ENCODE data around the gene ADSS1. TPM values are rescaled to one million over a fixed set of nuclear protein-coding genes. Genes with fewer than 3 reads are reported as not detected.

ADSS1 gene
- total and polyA plus RNA-seq, 9 donors, result 2.6 to 9.8 (median 4.1) TPM

GRCh38 chr14:104677512-104678332 is 46.3 kb upstream of the ADSS1 start:
- Histone ChIP-seq H3K27me3 (no peaks in the 10 kb centered on the region), H3K9me3 (no peaks in the 10 kb centered on the region), H3K4me3 (peak overlapping the region; percentile 72), H3K36me3 (no peaks in the 10 kb centered on the region), H3K27ac (peak overlapping the region; percentile 11 to 50), H3K4me1 (ENCODE audit: insufficient read depth) (peaks cover 21% of the 10 kb centered on the region)
- WGBS, 3 donors, result 0 to 1% (median 1%) methylated on average over 42 to 43 of the region's 43 CpGs
- TF ChIP-seq POLR2A (IDR thresholded peaks at IDR 0.05), result peak; percentile 39
- TF ChIP-seq CTCF (IDR thresholded peaks at IDR 0.05), result no peak
- DNase-seq, result peak; percentile 65 to 79 (median 74)
- intact Hi-C loops (cut with DNase I), result no loop called here

- Histone ChIP-seq H3K27me3 (no peaks in the 10 kb centered on the region), H3K36me3 (no peaks in the 10 kb centered on the region), H3K9me3 (no peaks in the 10 kb centered on the region), H3K27ac (peak overlapping the region; percentile 11 to 50), H3K4me3 (peak overlapping the region; percentile 72), H3K4me1 (ENCODE audit: insufficient read depth) (peaks cover 21% of the 10 kb centered on the region)
- intact Hi-C loops (cut with DNase I), result no loop called here
- 11 to 17% (median 15%) methylated on average over 13 of the region's 13 CpGs for WGBS, 3 donors
- no peak for TF ChIP-seq CTCF (IDR thresholded peaks at IDR 0.05)
- peak in 3 of 5 donors; percentile 48 to 63 (median 60) for DNase-seq
Observed at GRCh38 chr14:104678346-104678745, 45.7 kb upstream of the ADSS1 start.

GRCh38 chr14:104678901-104679705 is 44.9 kb upstream of the ADSS1 start:
- no peak overlapping the region for H3K27ac ChIP-seq
- peak in 2 of 5 donors; percentile 39 to 44 for DNase-seq
- TF ChIP-seq CTCF (IDR thresholded peaks at IDR 0.05) (no peak), EP300 (IDR thresholded peaks at IDR 0.05) (no peak), POLR2A (IDR thresholded peaks at IDR 0.05) (no peak)
- H3K4me1 ChIP-seq (ENCODE audit: insufficient read depth), result peaks cover 21% of the 10 kb centered on the region
- H3K27me3 ChIP-seq, result no peaks in the 10 kb centered on the region
- H3K4me3 ChIP-seq, result no peak overlapping the region
- H3K36me3 ChIP-seq, result no peaks in the 10 kb centered on the region
- no peaks in the 10 kb centered on the region for H3K9me3 ChIP-seq
- 83 to 91% (median 85%) methylated on average over 17 to 18 of the region's 18 CpGs for WGBS, 3 donors
- intact Hi-C loops (cut with DNase I), result no loop called here

- no peaks in the 10 kb centered on the region for H3K27me3 ChIP-seq
- peaks cover 21% of the 10 kb centered on the region for H3K4me1 ChIP-seq (ENCODE audit: insufficient read depth)
- WGBS, 3 donors, result 65 to 80% (median 75%) methylated on average over 16 to 21 of the region's 21 CpGs
- DNase-seq, result peak in 2 of 5 donors; percentile 35 to 39
- intact Hi-C loops (cut with DNase I), result no loop called here
- no peaks in the 10 kb centered on the region for H3K36me3 ChIP-seq
- no peak overlapping the region for H3K27ac ChIP-seq
- H3K9me3 ChIP-seq, result no peaks in the 10 kb centered on the region
- H3K4me3 ChIP-seq, result no peak overlapping the region
- TF ChIP-seq CTCF (IDR thresholded peaks at IDR 0.05) (no peak), EP300 (IDR thresholded peaks at IDR 0.05) (no peak), POLR2A (IDR thresholded peaks at IDR 0.05) (no peak)
Observed at GRCh38 chr14:104680056-104680805, 43.8 kb upstream of the ADSS1 start.
